Duodenal mucosa (tissue), 2 donors: ENCODE data around the gene FAM171A1.
A peak's percentile ranks its signal among the peaks of the same experiment; 100 is the strongest.
"Not testable (repeated sequence)": the region's sequence is repeated elsewhere in the genome, so short reads cannot be mapped to it uniquely, and the experiment has no call there.

Experiments used
- H3K27ac ChIP-seq: one replicate; pipeline ENCODE4 v1.7.0; 2013; ENCODE audit warnings: low read depth, low read length
- H3K27me3 ChIP-seq, 2 donors: one replicate each; pipeline ENCODE4 v1.7.0; 2013; ENCODE audit warnings: low read length in 2 of 2, control low read depth in 1 of 2; ENCODE audit not compliant: insufficient read depth in 2 of 2, control insufficient read depth in 1 of 2
- H3K36me3 ChIP-seq, 2 donors: one replicate each; pipeline ENCODE4 v1.7.0; 2013; ENCODE audit warnings: low read length in 2 of 2, control low read depth in 1 of 2; ENCODE audit not compliant: insufficient read depth in 2 of 2, control insufficient read depth in 1 of 2
- H3K4me1 ChIP-seq, 2 donors: one replicate each; pipeline ENCODE4 v1.7.0; 2013; ENCODE audit warnings: low read length in 2 of 2, control low read depth in 1 of 2; ENCODE audit not compliant: insufficient read depth in 2 of 2, control insufficient read depth in 1 of 2
- H3K4me3 ChIP-seq, 2 donors: one replicate each; pipeline ENCODE4 v1.7.0; 2013; ENCODE audit warnings: low read length in 2 of 2, low read depth in 1 of 2
- H3K9ac ChIP-seq, 2 donors: one replicate each; pipeline ENCODE4 v1.7.0; 2013; ENCODE audit warnings: low read length in 2 of 2, low read depth in 1 of 2
- H3K9me3 ChIP-seq, 2 donors: one replicate each; pipeline ENCODE4 v1.7.0; 2013; ENCODE audit warnings: low read length in 2 of 2, control low read depth in 1 of 2; ENCODE audit not compliant: control insufficient read depth in 1 of 2

The FAM171A1 gene

DNA sequence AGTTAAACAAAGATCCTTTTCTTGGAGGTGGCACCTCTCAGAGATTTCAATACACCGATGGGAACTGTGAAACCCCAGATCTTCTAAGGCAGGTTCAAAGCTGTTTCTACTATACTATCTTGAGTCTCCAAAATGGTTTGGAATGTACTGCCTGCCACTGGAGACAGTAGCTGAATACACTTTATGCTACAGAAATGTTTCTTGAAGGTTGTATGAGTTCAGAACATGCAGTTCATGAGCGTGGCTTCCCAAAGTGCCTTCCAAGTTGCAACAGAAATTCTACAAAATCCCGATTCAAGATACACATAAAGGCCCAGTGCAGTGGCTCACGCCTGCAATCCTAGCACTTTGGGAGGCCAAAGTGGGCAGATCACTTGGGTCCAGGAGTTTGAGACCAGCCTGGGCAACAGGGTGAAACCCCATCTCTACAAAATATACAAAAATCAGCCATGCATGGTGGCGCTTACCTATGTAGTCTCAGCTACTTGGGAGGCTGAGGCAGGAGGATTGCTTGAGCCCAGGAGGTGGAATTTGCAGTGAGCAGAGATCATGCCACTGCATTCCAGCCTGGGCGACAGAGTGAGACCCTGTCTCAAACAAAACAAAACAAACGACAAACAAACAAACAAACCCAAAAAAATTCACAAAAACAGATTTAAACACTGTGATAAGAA lies 36.3 kb downstream of the FAM171A1 start:
- Histone ChIP-seq H3K27me3 (no peaks in the 10 kb centered on the region), H3K9ac (no peak overlapping the region), H3K27ac (no peak overlapping the region), H3K9me3 (no peaks in the 10 kb centered on the region), H3K4me1 (peaks cover 16 to 18% of the 10 kb centered on the region in 2 donors), H3K36me3 (no peaks in the 10 kb centered on the region), H3K4me3 (no peak overlapping the region)

DNA sequence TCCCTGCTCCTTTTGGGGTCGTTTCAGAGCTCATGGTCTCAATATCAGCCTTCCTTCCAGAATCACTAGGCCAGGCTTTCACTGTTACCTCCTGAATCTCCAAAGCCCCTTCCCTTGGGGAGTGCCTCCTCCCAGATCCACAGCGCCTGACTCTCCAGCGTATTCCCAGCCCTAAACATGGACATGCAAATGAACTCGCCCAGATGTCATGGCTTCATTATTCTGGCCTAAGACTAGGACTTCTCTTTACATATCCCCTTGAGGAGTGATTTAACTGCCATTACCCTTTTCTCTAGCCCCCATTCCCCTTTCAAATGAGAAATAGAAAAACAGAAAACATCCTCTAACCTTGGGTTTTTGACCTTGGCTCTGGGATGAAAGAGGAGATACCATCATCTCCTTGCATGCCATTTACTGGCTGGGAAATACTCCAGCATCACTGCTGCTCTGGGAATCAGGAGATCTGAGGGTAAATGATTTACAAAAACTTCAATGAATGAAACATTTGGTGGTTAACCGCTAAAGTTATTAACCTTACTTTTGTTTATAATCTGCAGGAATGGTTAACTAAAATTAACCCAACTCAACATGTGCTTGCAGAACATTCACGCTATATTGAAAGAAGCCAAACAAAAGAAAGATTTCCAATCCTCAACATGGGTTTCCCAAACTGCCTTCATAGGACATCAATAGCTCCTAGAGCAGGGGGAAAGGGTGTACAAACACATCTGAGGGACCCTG lies 37.0 kb downstream of the FAM171A1 start:
- Histone ChIP-seq H3K4me1 (peaks cover 16 to 18% of the 10 kb centered on the region in 2 donors), H3K27me3 (no peaks in the 10 kb centered on the region), H3K27ac (no peak overlapping the region), H3K36me3 (no peaks in the 10 kb centered on the region), H3K4me3 (no peak overlapping the region), H3K9ac (no peak overlapping the region), H3K9me3 (no peaks in the 10 kb centered on the region)

DNA sequence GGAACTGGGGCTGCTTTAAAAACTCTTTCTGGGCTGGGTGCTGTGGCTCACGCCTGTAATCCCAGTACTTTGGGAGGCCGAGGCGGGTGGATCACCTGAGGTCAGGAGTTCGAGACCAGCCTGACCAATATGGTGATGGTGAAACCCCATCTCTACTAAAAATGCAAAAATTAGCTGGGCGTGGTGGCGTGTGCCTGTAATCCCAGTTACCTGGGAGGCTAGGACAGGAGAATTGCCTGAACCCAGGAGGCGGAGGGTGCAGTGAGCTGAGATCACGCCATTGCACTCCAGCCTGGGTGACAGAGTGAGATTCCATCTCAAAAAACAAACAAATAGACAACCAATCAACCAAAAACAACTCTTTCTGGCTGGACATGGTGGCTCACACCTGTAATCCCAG lies 37.9 kb downstream of the FAM171A1 start:
- H3K36me3 ChIP-seq, H3K9me3 ChIP-seq, H3K4me3 ChIP-seq, H3K27ac ChIP-seq, H3K27me3 ChIP-seq, H3K9ac ChIP-seq: not testable (repeated sequence)
- H3K4me1 ChIP-seq, result peaks cover 16 to 18% of the 10 kb centered on the region in 2 donors

DNA sequence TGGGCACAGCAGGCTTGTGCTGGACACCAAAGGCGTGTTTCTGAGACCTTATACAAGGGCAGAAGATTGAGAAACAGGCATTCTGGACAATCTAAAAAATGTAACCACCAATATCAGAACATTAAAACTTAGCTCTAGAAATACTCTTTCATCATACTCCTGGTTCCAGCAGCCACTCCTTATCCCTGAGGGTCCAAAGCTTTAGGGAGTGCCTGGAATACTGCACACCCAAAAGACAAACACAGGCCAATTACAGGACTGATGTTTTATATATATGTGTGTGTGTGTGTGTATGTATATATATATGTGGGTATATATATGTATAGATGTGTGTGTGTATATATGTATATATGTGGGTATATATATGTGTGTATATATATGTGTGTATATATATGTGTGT lies 39.6 kb downstream of the FAM171A1 start:
- no peaks in the 10 kb centered on the region for H3K27me3 ChIP-seq
- no peaks in the 10 kb centered on the region for H3K9me3 ChIP-seq
- no peak overlapping the region for H3K4me3 ChIP-seq
- peak overlapping the region; percentile 41 for H3K27ac ChIP-seq
- H3K36me3 ChIP-seq, result no peaks in the 10 kb centered on the region
- H3K4me1 ChIP-seq, result peaks cover 16 to 18% of the 10 kb centered on the region in 2 donors
- no peak overlapping the region for H3K9ac ChIP-seq

DNA sequence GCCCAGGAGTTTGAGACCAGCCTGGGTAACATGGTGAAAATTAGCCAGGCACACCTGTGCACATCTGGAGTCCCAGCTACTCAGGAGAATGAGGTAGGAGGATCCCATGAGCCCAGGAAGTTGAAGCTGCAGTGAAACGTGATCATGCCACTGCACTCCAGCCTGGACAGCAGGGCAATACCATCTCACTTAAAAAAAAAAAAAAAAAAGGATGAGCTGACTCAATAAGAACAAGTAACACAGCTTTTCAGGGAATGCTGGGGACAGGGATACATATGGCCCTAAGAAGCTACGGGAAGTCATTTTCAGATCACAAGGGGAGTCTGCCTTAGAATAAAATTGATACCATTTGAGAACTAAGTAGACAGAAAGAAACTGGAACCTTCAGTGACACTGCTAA lies 41.7 kb downstream of the FAM171A1 start:
- H3K4me3 ChIP-seq, result no peak overlapping the region
- no peak overlapping the region for H3K27ac ChIP-seq
- H3K9me3 ChIP-seq, result no peaks in the 10 kb centered on the region
- no peaks in the 10 kb centered on the region for H3K27me3 ChIP-seq
- no peak overlapping the region for H3K9ac ChIP-seq
- no peaks in the 10 kb centered on the region for H3K36me3 ChIP-seq
- H3K4me1 ChIP-seq, result peaks cover 7 to 16% of the 10 kb centered on the region in 2 donors

DNA sequence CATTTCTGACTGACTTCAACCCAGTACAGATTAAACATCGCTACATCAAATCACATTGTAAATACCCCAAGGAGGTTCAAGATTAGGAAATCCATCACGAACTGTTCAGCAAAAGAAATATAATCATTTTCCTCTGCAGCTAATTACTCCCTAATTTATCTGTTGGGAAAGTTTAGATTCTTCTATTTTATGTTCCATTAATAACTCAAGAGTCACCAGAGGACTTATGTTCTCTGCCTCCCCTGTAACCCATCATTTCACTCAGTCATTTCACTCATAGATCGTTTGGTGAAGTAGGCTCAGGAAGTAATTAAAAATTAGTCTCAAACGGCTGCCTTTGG lies 45.2 kb downstream of the FAM171A1 start:
- Histone ChIP-seq H3K4me3 (no peak overlapping the region), H3K4me1 (peaks cover 5 to 14% of the 10 kb centered on the region in 2 donors), H3K27me3 (no peaks in the 10 kb centered on the region), H3K27ac (no peak overlapping the region), H3K9me3 (no peaks in the 10 kb centered on the region), H3K9ac (no peak overlapping the region), H3K36me3 (no peaks in the 10 kb centered on the region)

DNA sequence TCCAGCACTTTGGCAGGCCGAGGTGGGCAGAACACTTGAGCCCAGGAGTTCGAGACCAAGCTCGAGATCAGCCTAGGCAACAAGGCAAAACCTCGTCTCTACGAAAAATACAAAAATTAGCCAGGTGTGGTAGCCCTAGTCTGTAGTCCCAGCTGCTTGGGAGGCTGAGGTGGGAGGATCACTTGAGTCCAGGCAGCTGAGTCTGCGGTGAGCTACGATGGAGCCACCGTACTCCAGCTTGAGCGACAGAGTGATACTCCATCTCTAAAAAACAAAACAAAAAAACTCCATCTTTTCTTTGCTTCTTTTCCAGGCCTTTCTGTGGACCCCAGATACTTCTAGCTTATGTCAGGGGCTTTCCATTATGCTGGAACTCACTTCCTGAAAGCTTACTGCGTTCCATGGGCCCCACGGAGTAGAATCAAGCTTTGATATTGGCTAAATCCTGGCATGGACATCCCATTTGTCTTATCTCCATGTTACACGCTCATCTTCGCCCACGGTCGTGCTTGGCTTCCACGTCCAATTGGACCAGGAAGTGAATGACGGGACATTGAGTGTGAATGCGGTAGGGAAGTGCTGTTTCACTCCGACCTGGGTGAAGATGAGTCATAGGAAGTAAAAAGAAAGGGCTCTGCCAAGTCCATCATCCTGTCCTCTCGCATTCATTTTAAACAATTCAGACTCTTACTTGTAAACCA lies 45.7 kb downstream of the FAM171A1 start:
- no peak overlapping the region for H3K9ac ChIP-seq
- no peaks in the 10 kb centered on the region for H3K9me3 ChIP-seq
- no peaks in the 10 kb centered on the region for H3K36me3 ChIP-seq
- H3K4me1 ChIP-seq, result peaks cover 5 to 13% of the 10 kb centered on the region in 2 donors
- H3K27me3 ChIP-seq, result no peaks in the 10 kb centered on the region
- no peak overlapping the region for H3K4me3 ChIP-seq
- no peak overlapping the region for H3K27ac ChIP-seq

DNA sequence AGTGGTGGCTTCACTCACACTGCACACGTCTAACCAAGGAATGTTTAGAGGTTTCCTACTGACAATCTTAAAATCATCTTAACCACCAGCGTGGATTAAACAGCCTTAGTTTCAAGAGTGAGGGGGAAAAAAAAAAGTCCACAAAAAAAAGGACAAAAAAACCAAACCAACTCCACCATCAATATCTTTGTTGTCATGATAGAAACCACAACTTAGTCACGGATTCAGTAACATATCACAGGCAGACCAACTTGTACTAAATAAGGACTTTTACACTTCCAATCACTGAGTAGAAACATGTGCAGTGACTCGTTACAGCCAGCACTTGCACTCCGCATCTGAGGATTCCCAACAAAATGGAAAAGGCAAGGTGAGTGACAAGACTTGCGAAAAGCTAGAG lies 46.5 kb downstream of the FAM171A1 start:
- Histone ChIP-seq H3K4me1 (peaks cover 5 to 9% of the 10 kb centered on the region in 2 donors), H3K27me3 (no peaks in the 10 kb centered on the region), H3K36me3 (no peaks in the 10 kb centered on the region), H3K4me3 (no peak overlapping the region), H3K9me3 (no peaks in the 10 kb centered on the region), H3K9ac (no peak overlapping the region), H3K27ac (no peak overlapping the region)

DNA sequence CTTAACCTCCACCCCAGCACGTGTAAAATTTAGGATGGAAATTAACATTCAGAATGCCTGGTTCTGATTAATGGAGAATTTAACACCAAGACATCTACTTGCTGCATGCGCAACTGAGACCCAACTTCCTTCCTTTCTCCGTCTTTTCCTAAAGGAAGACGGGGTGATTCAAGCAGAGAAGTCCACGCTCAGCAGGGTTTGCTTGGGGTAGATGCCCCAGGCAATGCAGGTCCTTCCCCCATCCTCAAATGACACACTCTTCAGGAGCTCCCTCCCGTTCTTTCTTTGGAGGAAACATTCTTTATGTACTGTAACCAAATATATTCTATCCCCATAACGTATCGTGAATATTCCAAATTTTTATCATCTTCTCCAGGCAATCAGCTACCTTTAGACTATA lies 47.0 kb downstream of the FAM171A1 start:
- Histone ChIP-seq H3K4me3 (no peak overlapping the region), H3K9me3 (no peaks in the 10 kb centered on the region), H3K27me3 (no peaks in the 10 kb centered on the region), H3K4me1 (peaks cover 5 to 9% of the 10 kb centered on the region in 2 donors), H3K36me3 (no peaks in the 10 kb centered on the region), H3K9ac (no peak overlapping the region), H3K27ac (no peak overlapping the region)

DNA sequence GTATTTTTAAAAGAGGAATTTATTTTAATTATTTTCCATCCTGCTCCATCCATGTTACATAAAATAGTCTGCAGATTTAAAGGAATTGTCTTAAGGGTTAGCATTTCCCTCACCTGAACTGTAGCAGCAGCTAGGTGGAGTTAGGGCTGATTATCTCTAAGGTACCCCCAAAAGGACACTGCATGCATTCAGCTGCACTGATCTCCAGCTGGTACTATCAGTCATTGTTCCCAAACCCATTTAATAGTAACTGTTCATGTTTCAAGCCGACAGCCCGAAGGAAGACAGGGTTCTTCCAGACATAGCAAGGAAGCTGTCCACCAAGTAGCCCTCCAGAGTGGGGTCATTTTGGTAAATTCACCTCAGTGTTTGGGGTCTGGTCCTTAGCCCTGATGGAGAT lies 48.7 kb downstream of the FAM171A1 start:
- Histone ChIP-seq H3K36me3 (no peaks in the 10 kb centered on the region), H3K9ac (no peak overlapping the region), H3K4me1 (peaks cover 5 to 9% of the 10 kb centered on the region in 2 donors), H3K9me3 (no peaks in the 10 kb centered on the region), H3K27me3 (no peaks in the 10 kb centered on the region), H3K27ac (no peak overlapping the region), H3K4me3 (no peak overlapping the region)
